Ovary (tissue), 3 donors: Measurements from ENCODE around the gene LRP1-AS.

ENCODE experiments used
- POLR2A ChIP-seq: fragments of 450-650 bp; IDR thresholded peaks from one replicate; pipeline ENCODE4 v1.6.1; 2017; ENCODE audit warnings: antibody characterized with exemption, mild to moderate bottlenecking, moderate library complexity
- TF ChIP-seq, protein P1 (sequence below), 3 donors: fragments of 450-650 bp in 2 of 3; fragments of 200-600 bp in 1 of 3; IDR thresholded peaks; one replicate each; pipeline versions ENCODE4 v1.5.1 to v1.8.0; 2016 to 2022; ENCODE audit warnings: antibody characterized with exemption in 3 of 3, mild to moderate bottlenecking in 1 of 3
- donor health status: DM: no; HTN: no; CAD: no.

DNA sequence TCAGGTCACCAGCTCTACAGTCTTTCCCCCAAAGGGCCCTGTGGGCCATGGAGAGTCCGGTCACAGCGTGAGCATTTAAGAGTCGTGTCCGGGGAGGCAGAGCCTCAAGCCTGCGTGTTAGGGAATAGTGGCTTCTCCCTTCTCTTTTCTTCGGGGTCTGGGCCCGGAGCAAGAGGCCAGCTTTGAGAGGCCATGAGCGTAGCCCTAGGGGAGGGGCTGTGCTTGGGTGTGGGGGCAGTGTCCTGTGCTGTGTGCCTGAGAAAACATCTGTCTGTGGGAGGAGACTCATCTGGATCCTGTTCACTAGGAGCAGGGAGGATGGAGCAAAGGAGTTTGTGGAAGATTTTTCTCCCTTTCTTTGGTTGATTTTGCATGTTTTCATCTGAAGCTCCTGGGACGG is 5.3 kb downstream of the LRP1-AS start:
- TF ChIP-seq POLR2A = no peak
- TF ChIP-seq, protein P1, sequence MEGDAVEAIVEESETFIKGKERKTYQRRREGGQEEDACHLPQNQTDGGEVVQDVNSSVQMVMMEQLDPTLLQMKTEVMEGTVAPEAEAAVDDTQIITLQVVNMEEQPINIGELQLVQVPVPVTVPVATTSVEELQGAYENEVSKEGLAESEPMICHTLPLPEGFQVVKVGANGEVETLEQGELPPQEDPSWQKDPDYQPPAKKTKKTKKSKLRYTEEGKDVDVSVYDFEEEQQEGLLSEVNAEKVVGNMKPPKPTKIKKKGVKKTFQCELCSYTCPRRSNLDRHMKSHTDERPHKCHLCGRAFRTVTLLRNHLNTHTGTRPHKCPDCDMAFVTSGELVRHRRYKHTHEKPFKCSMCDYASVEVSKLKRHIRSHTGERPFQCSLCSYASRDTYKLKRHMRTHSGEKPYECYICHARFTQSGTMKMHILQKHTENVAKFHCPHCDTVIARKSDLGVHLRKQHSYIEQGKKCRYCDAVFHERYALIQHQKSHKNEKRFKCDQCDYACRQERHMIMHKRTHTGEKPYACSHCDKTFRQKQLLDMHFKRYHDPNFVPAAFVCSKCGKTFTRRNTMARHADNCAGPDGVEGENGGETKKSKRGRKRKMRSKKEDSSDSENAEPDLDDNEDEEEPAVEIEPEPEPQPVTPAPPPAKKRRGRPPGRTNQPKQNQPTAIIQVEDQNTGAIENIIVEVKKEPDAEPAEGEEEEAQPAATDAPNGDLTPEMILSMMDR (IDR thresholded peaks at IDR 0.05) = no peak
